ENCODE results near the gene C5AR2.
"Not testable (repeated sequence)": the region's sequence is repeated elsewhere in the genome, so short reads cannot be mapped to it uniquely, and the experiment has no call there.

The C5AR2 gene

DNA sequence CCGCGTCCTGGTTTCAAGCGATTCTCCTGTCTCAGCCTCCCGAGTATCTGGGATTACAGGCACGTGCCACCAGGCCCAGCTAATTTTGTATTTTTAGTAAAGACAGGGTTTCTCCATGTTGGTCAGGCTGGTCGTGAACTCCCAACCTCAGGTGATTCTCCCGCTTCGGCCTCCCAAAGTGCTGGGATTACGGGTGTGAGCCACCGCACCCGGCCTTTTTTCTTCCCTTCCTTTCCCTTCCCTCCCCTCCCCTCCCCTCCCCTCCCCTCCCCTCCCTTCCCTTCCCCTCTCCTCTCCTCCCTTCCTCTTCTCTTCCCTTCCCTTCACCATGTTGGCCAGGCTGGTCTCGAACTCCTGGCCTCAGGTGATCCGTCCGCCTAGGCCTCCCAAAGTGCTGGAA is 31.1 kb upstream of the C5AR2 start:
- not testable (repeated sequence) for H3K4me3 ChIP-seq (ENCODE audit: low read length in 2 of 2); H3K18ac ChIP-seq (ENCODE audit: low read length); H2AFZ ChIP-seq (ENCODE audit: low read length); H3K4ac ChIP-seq (ENCODE audit: low read length); H3K14ac ChIP-seq (ENCODE audit: low read length); H2BK15ac ChIP-seq (ENCODE audit: low read length); H3K23ac ChIP-seq (ENCODE audit: low read depth, low read length, poor library complexity); H3K4me2 ChIP-seq (ENCODE audit: insufficient read depth, low read length, poor library complexity, severe bottlenecking); H4K91ac ChIP-seq (ENCODE audit: low read depth, low read length, poor library complexity); H2BK12ac ChIP-seq (ENCODE audit: low read length); H3K27me3 ChIP-seq (ENCODE audit: control insufficient read depth in 3 of 3, insufficient read depth in 3 of 3, low read depth in 1 of 3, low read length in 3 of 3); H2BK5ac ChIP-seq (ENCODE audit: low read length); H3K27ac ChIP-seq (replicated peaks; ENCODE audit: low read length); H3K9me3 ChIP-seq (replicated peaks in 1 of 2; ENCODE audit: control insufficient read depth in 2 of 2, insufficient read depth in 1 of 2, low read depth in 1 of 2, low read length in 2 of 2); H2BK120ac ChIP-seq (ENCODE audit: low read depth, low read length); H3K79me1 ChIP-seq (ENCODE audit: low read depth, low read length); H4K8ac ChIP-seq (ENCODE audit: low read depth, low read length); DNase-seq (ENCODE audit: low spot score); H3K9ac ChIP-seq (ENCODE audit: low read depth, low read length, poor library complexity); H3K36me3 ChIP-seq (replicated peaks in 1 of 2; ENCODE audit: control insufficient read depth in 2 of 2, insufficient read depth in 2 of 2, low read length in 2 of 2); H3K4me1 ChIP-seq (ENCODE audit: control insufficient read depth in 2 of 2, insufficient read depth in 1 of 2, low read depth in 1 of 2, low read length in 2 of 2); H2AK5ac ChIP-seq (ENCODE audit: low read depth, low read length)
- WGBS, 2 donors (ENCODE audit: extremely low coverage in 2 of 2, insufficient read length in 2 of 2, insufficient replicate concordance in 1 of 2): no CpG with 5 or more reads among the region's 14 CpGs

GRCh38 chr19:47302249-47302648 is 29.7 kb upstream of the C5AR2 start:
- H3K9ac ChIP-seq (ENCODE audit: low read depth, low read length, poor library complexity): no peak overlapping the region
- H2AFZ ChIP-seq (ENCODE audit: low read length): no peak overlapping the region
- no peaks in the 10 kb centered on the region for H3K36me3 ChIP-seq (replicated peaks in 1 of 2; ENCODE audit: control insufficient read depth in 2 of 2, insufficient read depth in 2 of 2, low read length in 2 of 2)
- no peak overlapping the region for H3K18ac ChIP-seq (ENCODE audit: low read length)
- no peak overlapping the region for H3K4me3 ChIP-seq (ENCODE audit: low read length in 2 of 2)
- H4K8ac ChIP-seq (ENCODE audit: low read depth, low read length): no peak overlapping the region
- H2AK5ac ChIP-seq (ENCODE audit: low read depth, low read length): no peak overlapping the region
- no peak overlapping the region for H2BK15ac ChIP-seq (ENCODE audit: low read length)
- H4K91ac ChIP-seq (ENCODE audit: low read depth, low read length, poor library complexity): no peak overlapping the region
- no peak overlapping the region for H3K27ac ChIP-seq (replicated peaks; ENCODE audit: low read length)
- no peaks in the 10 kb centered on the region for H3K27me3 ChIP-seq (ENCODE audit: control insufficient read depth in 3 of 3, insufficient read depth in 3 of 3, low read depth in 1 of 3, low read length in 3 of 3)
- DNase-seq (ENCODE audit: low spot score): no peak
- no peaks in the 10 kb centered on the region for H3K4me1 ChIP-seq (ENCODE audit: control insufficient read depth in 2 of 2, insufficient read depth in 1 of 2, low read depth in 1 of 2, low read length in 2 of 2)
- no peaks in the 10 kb centered on the region for H3K9me3 ChIP-seq (replicated peaks in 1 of 2; ENCODE audit: control insufficient read depth in 2 of 2, insufficient read depth in 1 of 2, low read depth in 1 of 2, low read length in 2 of 2)
- no peak overlapping the region for H2BK12ac ChIP-seq (ENCODE audit: low read length)
- H3K79me1 ChIP-seq (ENCODE audit: low read depth, low read length): no peaks in the 10 kb centered on the region
- H3K4me2 ChIP-seq (ENCODE audit: insufficient read depth, low read length, poor library complexity, severe bottlenecking): no peak overlapping the region
- H2BK5ac ChIP-seq (ENCODE audit: low read length): no peak overlapping the region
- no peak overlapping the region for H3K14ac ChIP-seq (ENCODE audit: low read length)
- no peak overlapping the region for H2BK120ac ChIP-seq (ENCODE audit: low read depth, low read length)
- H3K23ac ChIP-seq (ENCODE audit: low read depth, low read length, poor library complexity): no peak overlapping the region
- WGBS, 2 donors (ENCODE audit: extremely low coverage in 2 of 2, insufficient read length in 2 of 2, insufficient replicate concordance in 1 of 2): no CpG with 5 or more reads among the region's 10 CpGs
- no peak overlapping the region for H3K4ac ChIP-seq (ENCODE audit: low read length)

DNA sequence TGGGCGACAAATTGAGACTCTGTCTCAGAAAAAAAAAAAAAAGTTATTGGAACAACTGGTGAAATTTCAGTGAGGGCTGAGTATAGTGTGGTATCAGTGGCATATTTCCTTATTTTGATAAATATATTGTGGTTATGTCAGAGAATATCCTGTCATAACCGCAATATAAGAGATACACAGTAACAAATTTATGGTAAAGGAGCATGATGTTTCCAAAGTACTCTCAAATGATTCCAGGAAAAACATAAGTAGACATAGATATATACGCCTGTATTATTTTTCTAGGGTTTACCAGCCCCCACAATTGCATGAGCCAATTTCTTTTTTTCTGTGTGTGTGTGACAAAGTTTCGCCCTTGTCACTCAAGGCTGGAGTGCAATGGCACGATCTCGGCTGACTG is 28.0 kb upstream of the C5AR2 start:
- WGBS, 2 donors (ENCODE audit: extremely low coverage in 2 of 2, insufficient read length in 2 of 2, insufficient replicate concordance in 1 of 2): no CpG with 5 or more reads among the region's 6 CpGs
- H3K14ac ChIP-seq (ENCODE audit: low read length): no peak overlapping the region
- no peaks in the 10 kb centered on the region for H3K36me3 ChIP-seq (replicated peaks in 1 of 2; ENCODE audit: control insufficient read depth in 2 of 2, insufficient read depth in 2 of 2, low read length in 2 of 2)
- H2BK5ac ChIP-seq (ENCODE audit: low read length): no peak overlapping the region
- H2AK5ac ChIP-seq (ENCODE audit: low read depth, low read length): no peak overlapping the region
- no peak overlapping the region for H2BK120ac ChIP-seq (ENCODE audit: low read depth, low read length)
- DNase-seq (ENCODE audit: low spot score): no peak
- no peak overlapping the region for H2AFZ ChIP-seq (ENCODE audit: low read length)
- no peak overlapping the region for H3K4me2 ChIP-seq (ENCODE audit: insufficient read depth, low read length, poor library complexity, severe bottlenecking)
- H3K9ac ChIP-seq (ENCODE audit: low read depth, low read length, poor library complexity): no peak overlapping the region
- H3K4ac ChIP-seq (ENCODE audit: low read length): no peak overlapping the region
- no peak overlapping the region for H3K27ac ChIP-seq (replicated peaks; ENCODE audit: low read length)
- H3K9me3 ChIP-seq (replicated peaks in 1 of 2; ENCODE audit: control insufficient read depth in 2 of 2, insufficient read depth in 1 of 2, low read depth in 1 of 2, low read length in 2 of 2): no peaks in the 10 kb centered on the region
- H2BK15ac ChIP-seq (ENCODE audit: low read length): no peak overlapping the region
- no peak overlapping the region for H4K91ac ChIP-seq (ENCODE audit: low read depth, low read length, poor library complexity)
- H3K27me3 ChIP-seq (ENCODE audit: control insufficient read depth in 3 of 3, insufficient read depth in 3 of 3, low read depth in 1 of 3, low read length in 3 of 3): no peaks in the 10 kb centered on the region
- no peaks in the 10 kb centered on the region for H3K4me1 ChIP-seq (ENCODE audit: control insufficient read depth in 2 of 2, insufficient read depth in 1 of 2, low read depth in 1 of 2, low read length in 2 of 2)
- no peak overlapping the region for H4K8ac ChIP-seq (ENCODE audit: low read depth, low read length)
- no peak overlapping the region for H3K4me3 ChIP-seq (ENCODE audit: low read length in 2 of 2)
- H2BK12ac ChIP-seq (ENCODE audit: low read length): no peak overlapping the region
- H3K23ac ChIP-seq (ENCODE audit: low read depth, low read length, poor library complexity): no peak overlapping the region
- no peak overlapping the region for H3K18ac ChIP-seq (ENCODE audit: low read length)
- H3K79me1 ChIP-seq (ENCODE audit: low read depth, low read length): no peaks in the 10 kb centered on the region

GRCh38 chr19:47305309-47305751 is 26.6 kb upstream of the C5AR2 start:
- Histone ChIP-seq H2BK15ac (ENCODE audit: low read length) (no peak overlapping the region), H3K23ac (ENCODE audit: low read depth, low read length, poor library complexity) (no peak overlapping the region), H3K4ac (ENCODE audit: low read length) (no peak overlapping the region), H3K79me1 (ENCODE audit: low read depth, low read length) (no peaks in the 10 kb centered on the region), H3K27me3 (ENCODE audit: control insufficient read depth in 3 of 3, insufficient read depth in 3 of 3, low read depth in 1 of 3, low read length in 3 of 3) (no peaks in the 10 kb centered on the region), H2BK5ac (ENCODE audit: low read length) (no peak overlapping the region), H2AK5ac (ENCODE audit: low read depth, low read length) (no peak overlapping the region), H3K4me3 (ENCODE audit: low read length in 2 of 2) (no peak overlapping the region), H3K27ac (replicated peaks; ENCODE audit: low read length) (no peak overlapping the region), H3K4me1 (ENCODE audit: control insufficient read depth in 2 of 2, insufficient read depth in 1 of 2, low read depth in 1 of 2, low read length in 2 of 2) (no peaks in the 10 kb centered on the region), H3K18ac (ENCODE audit: low read length) (no peak overlapping the region), H3K14ac (ENCODE audit: low read length) (no peak overlapping the region), H3K9ac (ENCODE audit: low read depth, low read length, poor library complexity) (no peak overlapping the region), H2BK12ac (ENCODE audit: low read length) (no peak overlapping the region), H4K8ac (ENCODE audit: low read depth, low read length) (no peak overlapping the region), H3K4me2 (ENCODE audit: insufficient read depth, low read length, poor library complexity, severe bottlenecking) (no peak overlapping the region), H2BK120ac (ENCODE audit: low read depth, low read length) (no peak overlapping the region), H2AFZ (ENCODE audit: low read length) (no peak overlapping the region), H4K91ac (ENCODE audit: low read depth, low read length, poor library complexity) (no peak overlapping the region), H3K36me3 (replicated peaks in 1 of 2; ENCODE audit: control insufficient read depth in 2 of 2, insufficient read depth in 2 of 2, low read length in 2 of 2) (no peaks in the 10 kb centered on the region), H3K9me3 (replicated peaks in 1 of 2; ENCODE audit: control insufficient read depth in 2 of 2, insufficient read depth in 1 of 2, low read depth in 1 of 2, low read length in 2 of 2) (no peaks in the 10 kb centered on the region)
- DNase-seq (ENCODE audit: low spot score): peak; percentile 59
- WGBS, 2 donors (ENCODE audit: extremely low coverage in 2 of 2, insufficient read length in 2 of 2, insufficient replicate concordance in 1 of 2): no CpG with 5 or more reads among the region's 14 CpGs

All from neuronal stem cell (in vitro differentiated cells).